ENCODE results near the gene SLC51B.
"Not testable (repeated sequence)": the region's sequence is repeated elsewhere in the genome, so short reads cannot be mapped to it uniquely, and the experiment has no call there.

Gene SLC51B

DNA sequence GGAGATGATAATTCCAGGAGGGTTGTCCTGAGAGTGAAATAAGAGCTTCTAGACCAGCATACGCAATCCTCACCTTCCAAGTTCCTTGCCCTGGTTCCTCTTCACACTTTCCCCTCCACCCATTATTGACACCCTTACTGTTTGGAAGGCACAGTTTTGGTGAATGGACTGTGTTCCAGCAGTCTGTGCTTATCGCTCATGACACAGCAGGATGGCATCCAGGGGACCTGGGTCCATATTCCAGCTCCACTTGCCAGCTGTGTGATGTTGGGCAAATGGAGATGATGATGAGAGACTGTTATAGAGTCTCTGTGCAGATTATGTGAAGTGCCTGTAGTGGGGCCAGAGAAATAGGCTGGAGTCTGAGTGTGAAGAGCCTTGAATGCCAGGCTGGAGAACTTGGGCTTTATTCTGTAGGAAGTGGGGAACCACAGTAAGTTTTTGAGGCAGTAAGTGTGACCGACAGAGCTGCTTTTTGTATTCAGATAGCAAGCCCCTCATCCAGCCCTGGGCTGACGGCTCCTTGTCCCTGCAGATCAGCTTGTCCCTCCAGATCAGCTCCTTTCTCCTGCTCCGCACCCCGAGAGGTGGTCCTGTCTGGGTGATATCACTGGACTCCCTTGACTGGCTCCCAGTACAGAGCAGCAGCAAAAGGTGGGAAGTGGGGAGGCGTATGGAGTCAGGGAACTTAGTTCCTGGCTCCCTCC, 39.5 kb downstream of the SLC51B start:
- no peak for DNase-seq (ENCODE audit: low spot score)

DNA sequence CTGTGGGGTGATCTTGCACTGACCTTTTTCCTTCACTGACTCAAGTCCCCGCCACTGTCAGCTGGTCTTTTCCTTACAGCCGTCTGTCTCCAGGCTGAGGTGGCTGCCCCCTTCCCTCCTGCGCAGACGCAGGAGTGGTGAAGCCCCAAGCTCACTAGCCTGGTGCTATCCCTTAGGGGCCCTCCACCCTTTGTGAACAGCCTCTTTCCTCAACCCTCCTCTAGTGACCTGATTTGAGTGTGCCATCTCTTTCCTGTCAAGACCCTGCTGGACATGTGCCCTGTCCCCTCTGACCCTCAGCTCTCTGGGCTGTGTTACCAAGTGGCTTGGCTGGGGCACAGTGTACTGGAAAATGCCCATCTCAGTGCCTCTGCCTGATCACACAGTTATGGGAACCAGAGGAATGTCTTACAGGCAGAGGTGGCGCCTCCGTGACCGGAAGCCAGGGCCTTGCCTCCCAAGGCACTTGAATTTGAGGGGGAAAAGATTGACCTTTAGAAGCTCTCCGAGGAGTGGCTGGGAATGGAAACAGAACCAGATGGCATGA, 40.1 kb downstream of the SLC51B start:
- DNase-seq (ENCODE audit: low spot score), result no peak

DNA sequence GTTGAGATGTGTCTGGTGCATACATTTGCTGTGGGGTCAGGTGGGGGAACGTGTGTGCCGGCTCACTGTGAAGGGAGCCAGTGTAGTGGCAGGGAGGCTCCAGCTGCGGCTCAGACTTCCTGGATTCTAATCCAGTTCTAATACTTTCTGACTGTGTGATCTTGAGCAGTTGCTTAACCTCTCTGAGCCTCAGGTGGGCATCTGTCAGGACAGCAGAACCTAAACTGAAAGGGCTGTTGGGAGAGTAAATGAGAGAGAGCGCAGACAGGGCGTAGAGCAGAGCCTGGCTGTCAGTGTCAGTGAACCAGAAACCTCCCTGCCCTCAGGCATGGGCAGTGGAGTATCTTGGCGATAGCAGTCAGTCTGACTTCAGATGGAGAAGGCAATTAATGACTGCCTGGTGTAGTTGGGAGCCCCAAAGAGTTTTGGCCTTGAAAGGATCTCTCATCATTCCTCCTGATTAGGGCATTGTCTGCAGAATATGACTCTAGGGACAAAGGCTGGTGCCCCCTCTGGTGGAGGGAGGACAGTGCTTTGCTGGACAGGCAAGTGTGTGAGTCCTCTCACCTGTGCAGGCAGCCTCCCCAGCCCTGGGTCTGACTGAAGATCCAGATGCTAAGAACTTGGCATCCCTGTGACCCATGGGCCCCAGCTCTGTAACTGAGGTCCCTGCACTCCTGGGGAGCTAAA, 40.9 kb downstream of the SLC51B start:
- no peak for DNase-seq (ENCODE audit: low spot score)

DNA sequence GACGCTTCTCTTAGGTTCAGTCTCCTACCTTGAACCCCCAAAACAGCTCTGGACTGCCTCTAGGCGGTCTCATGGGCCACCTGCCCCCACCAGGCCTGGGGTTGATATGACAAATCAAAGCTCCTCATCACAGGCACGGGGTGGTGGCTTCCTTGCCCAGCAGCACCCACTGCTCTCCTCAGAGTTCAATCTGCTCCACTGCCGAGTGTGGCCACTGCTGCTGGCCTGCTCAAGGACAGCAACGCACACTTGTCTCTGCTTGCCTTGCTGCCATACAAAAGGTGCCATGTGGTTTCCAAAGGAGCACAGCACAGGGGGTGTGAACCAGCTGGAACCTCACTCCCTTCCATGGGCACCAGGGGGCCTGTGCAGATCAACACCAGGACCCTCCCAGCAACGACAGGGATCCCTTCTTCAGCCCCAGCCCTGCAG, 41.5 kb downstream of the SLC51B start:
- DNase-seq (ENCODE audit: low spot score), result no peak

DNA sequence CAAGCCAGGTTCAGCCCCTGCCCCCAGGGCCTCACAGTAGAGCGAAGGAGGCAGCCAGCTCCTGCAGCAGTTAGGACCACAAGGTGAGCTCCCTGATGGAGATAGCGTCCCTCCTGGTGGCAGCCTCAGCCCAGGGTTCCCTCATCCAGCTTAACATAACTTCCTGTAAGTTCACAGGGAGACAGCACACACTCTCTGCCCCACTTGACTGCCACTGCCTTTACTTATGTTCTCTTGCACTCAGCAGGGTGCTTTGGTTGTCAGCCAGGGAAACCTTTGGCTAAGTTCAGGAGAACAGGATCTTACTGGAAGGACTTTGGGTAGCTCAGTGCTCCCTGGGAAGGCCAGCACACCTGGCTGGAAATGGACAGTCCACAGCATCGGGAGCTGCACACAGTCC, 42.2 kb downstream of the SLC51B start:
- DNase-seq (ENCODE audit: low spot score), result no peak

DNA sequence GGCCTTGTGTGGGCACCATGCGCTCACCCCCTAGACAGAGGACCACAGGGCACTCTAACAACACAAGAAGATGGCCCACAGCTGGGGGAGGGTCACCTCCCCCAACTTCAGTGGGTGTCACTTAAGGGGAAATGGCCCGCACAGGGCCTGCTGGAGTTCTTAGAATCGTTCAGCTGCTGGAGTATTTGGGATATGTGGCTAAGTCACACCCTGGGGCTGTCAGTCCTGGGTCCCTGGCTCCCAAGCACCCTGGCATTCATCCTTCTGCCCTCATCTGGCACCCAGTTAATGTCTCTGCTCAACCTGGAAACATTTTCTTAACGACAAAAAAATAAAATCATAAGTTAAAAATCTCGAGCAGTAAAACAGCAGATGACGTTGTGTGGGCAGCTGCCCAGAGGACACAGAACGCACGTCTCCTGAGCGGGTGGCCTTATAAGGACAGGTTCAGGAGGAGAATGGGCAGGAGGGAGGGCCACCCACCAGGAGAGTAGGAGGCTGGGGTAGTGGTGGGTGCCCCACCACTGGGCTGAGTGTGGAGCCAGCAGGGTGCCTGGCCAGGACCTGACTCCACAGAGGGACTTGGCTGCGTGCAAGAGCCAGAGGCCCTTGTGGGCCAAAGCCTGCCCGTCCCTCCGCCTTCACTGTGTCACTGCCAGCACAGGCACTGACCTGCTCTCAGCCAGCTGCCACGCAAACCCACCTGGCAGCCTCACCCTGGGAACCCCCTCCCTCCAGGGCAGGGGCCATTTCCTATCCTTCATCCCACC, 42.9 kb downstream of the SLC51B start:
- DNase-seq (ENCODE audit: low spot score), result no peak

DNA sequence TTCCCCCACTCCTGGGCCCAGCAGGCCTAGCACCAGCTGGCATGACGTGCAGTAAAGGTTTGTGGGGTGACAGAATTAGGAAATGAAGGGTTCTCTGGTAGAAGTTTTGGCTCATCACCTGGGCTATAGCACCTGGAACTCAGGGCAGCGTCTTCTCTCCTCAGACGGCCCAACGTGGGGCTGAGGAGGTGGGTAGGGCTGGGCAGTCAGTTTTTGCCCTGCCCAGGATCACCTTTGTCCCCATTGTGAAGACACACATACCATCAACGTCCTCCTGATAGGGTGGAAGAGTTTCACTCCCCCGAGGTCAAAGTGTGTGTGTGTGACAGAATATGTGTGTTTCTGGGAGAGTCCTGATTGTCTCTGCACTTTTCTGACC, 43.4 kb downstream of the SLC51B start:
- DNase-seq (ENCODE audit: low spot score), result no peak

DNA sequence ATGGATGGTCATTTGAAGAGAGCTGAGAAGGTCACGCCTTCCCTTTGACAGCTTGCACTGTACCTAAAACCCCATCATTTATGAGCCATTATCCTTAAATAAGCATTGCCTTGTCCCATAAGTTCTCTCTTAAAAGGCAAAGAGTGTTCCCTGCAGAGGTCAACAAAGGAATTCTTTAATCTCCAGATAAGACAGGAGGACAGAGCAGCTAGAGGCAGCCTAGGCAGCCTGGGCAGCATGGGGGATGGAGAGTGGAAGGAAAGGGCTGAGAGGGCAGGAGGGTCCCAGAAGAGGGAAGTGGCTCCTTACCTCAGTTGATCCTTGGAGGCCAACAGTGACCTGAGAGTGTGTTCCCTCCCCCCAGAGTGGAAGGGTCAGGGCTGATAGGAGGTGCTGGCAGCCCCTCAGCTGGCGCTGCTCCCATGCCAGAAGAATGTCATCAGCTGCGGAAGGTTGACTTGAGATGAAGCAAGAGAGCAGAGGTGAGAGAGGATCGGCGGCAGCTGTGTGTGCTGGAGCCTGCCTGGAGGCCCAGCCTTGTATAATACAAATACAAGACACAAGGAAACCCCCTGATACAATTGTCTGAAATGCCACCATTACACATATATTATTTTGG, 44.1 kb downstream of the SLC51B start:
- no peak for DNase-seq (ENCODE audit: low spot score)

DNA sequence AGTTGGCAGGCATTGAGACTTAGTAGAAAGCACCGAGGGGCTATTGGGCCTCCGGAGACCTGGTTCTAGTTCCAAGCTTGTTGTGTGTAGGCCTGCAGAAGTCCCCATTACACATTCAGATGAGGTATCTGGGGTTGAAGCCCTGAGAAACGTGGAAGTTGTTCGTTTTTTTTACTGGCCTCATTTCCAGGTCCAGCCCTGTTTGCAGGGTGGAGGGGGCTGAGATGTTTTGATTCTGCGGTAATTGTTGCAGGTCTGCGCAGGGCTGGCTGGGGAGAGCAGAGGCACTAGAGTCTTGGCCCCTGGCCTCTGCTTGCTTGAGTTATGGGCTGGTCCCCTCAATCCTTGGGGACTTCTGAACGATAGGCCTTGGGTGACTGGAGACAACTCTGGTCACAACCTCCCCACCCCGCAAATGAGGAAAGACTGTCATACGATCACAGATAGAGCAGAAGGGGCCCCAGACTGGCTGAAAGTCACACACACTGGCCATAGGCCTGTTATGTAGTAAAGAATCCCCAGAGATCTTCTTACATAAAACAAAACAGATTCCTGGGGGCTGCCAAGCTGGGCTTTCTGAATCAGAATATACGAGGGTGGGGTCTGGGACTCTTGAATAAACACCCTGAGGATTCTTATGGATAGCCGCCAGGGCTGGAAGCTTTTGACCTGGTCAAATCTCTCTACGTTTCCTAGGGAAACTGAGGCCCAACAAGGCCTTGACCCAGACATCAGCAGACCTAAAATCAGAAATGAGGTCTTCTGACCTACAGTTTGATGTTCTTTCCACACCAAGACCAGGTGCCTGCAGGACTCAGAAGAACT, 47.0 kb downstream of the SLC51B start:
- DNase-seq (ENCODE audit: low spot score), result no peak

DNA sequence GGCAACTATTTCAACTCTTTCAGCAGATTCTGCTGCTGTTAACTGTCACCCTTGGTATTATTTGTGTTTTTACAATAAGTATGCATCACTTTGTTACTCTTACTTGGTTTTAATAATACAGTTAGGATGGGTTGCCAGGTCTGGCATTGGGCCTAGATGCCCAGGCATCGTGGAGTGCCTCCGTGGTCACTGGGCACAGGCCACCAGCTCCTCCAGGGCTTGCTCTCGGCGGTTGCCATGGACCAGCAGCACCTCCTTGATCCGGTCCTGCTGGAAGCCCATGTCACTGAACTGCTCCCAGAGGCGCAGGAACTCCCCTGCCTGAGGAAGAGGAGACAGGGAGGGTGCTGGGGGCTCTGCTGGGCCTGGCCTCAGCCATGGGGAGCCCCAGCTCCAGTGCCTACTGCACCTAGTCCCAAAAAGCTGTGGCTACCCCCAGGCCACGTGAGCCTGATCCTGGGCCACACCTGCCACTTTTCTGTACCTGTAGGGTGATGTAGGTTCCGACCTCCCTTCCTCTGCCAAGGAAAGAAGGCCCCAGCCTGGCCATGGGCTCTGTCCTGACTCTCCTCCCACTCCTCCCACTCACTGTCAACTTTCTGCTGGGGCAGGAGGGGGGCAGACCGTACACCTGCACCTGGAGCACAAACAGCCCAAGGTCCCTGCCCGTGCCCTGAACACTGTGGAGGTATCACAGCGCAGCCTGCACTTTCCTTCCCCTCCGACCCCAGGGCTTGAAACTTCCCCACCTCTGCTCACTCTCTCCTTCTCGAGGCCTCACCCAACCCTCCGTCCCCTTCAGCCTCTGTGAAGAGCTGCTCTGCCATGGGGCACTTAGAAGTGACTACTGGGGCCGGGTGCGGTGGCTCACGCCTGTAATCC, 48.0 kb downstream of the SLC51B start:
- DNase-seq (ENCODE audit: low spot score), result no peak

DNA sequence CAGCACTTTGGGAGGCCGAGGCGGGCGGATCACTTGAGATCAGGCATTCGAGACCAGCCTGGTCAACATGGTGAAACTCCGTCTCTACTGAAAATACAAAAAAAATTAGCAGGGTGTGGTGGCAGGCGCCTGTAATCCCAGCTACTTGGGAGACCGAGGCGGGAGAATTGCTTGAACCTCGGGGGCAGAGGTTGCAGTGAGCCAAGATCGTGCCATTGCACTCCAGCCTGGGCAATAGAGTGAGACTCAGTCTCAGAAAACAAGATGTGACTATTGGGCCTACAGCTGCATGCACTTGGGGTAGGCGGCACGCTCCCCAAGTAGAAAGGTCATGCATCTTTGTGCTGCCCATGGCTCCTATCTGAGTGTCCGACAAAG, 48.6 kb downstream of the SLC51B start:
- DNase-seq (ENCODE audit: low spot score), result not testable (repeated sequence)

DNA sequence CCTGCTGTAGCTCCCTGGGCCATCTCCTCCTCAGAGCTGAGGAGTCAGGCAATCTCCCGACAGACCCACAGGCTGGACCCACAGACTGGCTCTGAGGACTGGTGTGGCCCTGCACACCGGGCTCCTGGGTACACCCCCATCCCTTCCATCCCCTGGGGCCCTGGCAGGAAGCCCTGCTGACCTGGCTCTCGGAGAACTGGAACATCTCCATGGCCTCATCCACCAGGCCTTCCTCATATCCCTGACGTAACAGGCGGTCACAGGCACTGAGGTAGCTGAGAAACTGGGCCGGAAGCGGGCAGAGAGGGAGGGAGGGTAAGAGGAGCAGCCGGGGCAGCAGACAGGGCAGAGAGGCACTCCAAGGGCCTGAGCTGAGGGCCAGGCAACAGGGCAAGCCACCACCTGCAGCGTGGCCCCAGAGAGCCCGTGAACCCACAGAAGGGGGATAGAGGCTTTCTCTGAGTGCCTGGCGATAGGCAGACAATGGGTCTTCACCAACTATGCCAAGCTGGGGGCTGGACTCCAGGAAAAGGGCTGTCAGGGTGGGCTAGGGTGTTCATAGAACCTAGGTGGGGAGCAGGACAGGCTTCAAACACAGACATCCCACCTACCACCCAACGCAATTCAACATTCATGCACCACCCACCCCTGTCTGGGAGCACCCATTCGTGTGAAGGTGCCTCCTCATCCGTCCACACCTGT, 49.3 kb downstream of the SLC51B start:
- no peak for DNase-seq (ENCODE audit: low spot score)

DNA sequence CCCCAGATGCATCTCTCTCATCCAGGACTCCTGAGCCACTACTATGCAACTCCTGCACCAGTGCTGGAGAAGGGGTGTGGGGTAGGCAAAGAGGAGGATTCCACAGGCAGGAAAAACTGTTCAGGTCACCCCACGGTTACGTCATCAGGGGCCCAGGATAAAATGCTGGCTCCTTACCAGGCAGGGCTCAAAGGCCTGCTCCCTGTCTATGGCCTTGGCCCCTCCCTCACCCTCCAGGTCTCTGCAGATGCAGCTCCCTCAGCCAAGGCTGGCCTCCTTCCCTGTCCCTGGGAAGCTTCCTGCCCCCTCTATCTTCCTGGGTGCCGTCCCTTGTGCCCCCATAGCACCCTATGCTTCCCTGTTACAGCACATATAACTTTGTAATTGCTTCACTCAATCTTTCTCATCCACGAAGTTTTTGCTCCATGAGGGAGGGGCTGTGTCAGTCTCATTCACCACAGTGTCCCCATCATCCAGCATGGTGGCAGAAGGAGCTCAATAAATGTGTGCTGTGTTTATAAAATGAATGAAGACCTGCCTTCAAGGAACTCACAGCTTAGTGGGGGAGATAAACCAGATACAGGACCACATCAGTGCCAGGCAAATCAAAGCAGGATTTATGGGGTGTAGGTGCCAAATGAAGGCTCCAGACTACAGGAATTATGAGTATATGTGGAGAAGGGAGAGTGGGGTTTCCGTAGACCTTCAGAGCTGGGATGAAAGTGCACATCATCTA, 50.0 kb downstream of the SLC51B start:
- DNase-seq (ENCODE audit: low spot score), result no peak

DNA sequence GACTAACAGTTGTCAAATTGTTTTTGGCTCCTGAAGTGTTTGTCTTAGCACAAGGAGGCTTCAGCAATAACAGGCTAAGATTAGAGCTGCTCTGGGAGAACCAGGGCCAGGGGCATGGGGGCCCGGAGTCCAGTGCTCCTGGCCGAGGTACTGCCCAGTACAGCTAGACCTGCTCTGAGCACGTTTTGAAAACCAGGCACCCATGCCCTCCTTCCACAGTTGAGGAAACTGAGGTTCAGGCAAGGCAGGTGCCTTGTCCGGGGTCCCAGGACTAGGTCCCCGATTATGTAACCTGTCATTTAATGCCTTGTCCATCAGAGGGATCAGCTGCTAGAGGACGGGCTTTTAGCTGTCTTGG, 50.5 kb downstream of the SLC51B start:
- DNase-seq (ENCODE audit: low spot score), result no peak

DNA sequence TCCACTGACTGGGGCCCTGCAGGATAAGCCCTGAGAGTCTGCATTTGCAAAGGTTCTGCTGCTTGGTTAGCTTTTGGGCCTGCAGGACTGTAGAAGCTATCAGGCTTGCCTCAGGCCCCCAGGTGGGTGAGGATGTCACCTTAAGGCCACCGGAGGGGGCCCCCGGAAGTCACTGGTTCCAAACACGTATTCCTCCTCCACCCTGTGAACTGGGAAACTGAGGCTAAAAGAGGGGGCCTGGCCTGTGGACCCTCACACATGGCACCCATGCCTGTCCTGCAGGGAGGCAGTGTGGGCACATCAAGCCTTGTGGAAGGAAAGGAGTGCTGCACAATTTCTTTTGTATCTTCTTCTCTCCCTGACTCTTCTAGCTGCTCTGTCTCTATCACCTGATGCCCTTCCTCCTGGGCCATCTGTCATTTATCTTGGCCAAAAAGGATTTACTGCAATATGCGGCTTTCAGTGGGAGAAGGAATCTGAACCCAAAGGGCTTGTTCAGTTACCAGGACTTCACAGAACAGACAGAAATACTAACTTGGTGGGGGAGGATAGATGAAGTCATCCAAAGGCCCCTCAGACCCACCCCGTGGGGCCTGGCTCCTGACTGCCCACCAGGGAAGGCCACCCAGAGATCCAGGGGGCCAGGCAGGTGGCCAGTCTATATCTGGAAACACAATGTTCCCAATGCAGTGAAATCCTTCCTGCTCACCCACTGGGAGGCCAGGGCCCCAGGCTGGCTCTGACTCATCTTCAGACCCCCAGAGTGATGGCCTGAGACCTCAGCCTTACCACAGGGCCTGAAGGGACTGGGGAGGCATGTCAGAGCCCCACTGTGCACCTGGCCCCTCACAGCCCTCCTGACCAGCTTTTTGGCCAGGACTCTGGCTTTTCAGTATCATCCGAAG, 51.5 kb downstream of the SLC51B start:
- no peak for DNase-seq (ENCODE audit: low spot score)

DNA sequence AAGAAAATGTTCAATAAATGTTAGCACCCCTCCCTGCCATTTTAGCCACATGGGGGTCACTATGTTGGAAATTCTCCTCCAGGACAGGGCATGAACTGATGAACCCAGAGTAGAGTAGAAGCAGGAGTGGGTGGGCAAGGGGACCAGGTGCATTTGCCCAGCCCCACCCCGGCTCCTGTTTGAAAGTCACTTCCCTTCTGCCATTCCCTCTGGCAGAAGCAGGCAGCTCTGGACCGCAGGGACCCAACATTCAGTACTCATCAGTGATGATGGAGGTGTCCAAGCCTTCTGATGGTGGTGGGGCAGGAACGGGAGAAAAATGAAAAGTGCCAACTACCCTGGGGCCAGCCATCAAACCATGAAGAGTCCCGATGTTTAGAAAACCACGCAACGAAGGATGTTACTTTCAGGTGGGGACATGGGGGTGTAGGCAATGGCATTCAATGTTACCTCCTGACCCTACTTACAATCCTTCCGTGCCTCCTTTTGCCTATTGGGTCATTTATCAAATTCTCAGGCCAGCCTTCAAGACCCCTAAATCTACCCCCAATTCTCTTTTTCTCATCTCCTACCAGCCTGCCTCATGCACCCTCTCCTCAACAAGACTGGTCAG, 52.6 kb downstream of the SLC51B start:
- DNase-seq (ENCODE audit: low spot score), result no peak

DNA sequence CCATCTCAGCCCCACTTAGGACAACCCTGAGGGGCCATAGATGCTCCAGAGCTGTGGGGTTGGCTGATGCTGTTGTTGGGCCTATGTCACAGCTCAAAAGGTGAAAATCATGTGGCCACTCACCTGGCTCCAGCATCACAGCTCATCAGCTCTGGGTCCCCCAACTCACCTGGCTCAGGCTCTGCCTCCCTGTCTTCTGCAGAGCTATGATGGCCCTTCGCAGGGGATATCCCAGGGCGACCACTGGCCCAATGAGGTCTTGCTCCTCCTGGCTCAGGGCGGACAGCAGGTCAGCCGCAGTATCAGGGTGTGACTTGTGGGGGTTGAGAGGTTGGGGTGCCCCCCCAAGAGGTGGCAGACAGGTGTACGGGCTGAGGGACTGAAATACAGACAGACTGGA, 54.1 kb downstream of the SLC51B start:
- DNase-seq (ENCODE audit: low spot score), result no peak

DNA sequence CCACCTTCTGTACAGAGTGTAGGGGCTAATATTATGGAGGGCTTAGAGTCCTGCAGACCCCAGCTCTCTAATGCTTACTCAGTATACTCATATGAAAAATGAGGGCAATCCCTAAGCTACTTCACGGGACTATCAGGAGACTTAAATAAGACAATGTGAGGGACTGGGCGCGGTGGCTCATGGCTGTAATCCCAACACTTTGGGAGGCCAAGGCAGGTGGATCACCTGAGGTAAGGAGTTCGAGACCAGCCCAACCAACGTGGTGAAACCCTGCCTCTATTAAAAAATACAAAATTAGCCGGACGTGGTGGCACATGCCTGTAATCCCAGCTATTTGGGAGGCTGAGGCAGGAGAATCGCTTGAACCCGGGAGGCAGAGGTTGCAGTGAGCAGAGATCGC, 54.6 kb downstream of the SLC51B start:
- DNase-seq (ENCODE audit: low spot score), result not testable (repeated sequence)
